Measurements from ENCODE around the gene DOC2A.

GRCh38 chr16:30004424-30004776 lies 6.4 kb downstream of the DOC2A start:
- TF ChIP-seq CTCF (IDR thresholded peaks at IDR 0.05; ENCODE audit: low read length) (no peak), EZH2 (IDR thresholded peaks at IDR 0.05; ENCODE audit: borderline replicate concordance, low read length) (no peak)
